SK-N-MC (cell line): ENCODE results near the gene RNF214.

Experiments used
- DNase-seq: peaks from one replicate; pipeline ENCODE4 v3.0.0-alpha.2; 2011; ENCODE audit warnings: low read depth, low spot score
- H3K27ac ChIP-seq: fragments of 200-600 bp; sonication (generic); 2 replicates; pipeline ENCODE4 v1.5.1; 2016; ENCODE audit warnings: mixed run types
- H3K36me3 ChIP-seq: fragments of 200-600 bp; sonication (generic); 2 replicates; pipeline ENCODE4 v1.6.1; 2017; ENCODE audit warnings: antibody characterized with exemption, low read length, mixed read lengths; ENCODE audit not compliant: insufficient read depth
- H3K4me3 ChIP-seq: fragments of 200-600 bp; sonication (generic); 2 replicates; pipeline ENCODE4 v1.5.1; 2016
- H3K9ac ChIP-seq: fragments of 200-600 bp; sonication (generic); 2 replicates; pipeline ENCODE4 v1.8.0; 2017; ENCODE audit warnings: mixed run types, mixed read lengths; ENCODE audit not compliant: insufficient read length
- H3K9me3 ChIP-seq: fragments of 200-600 bp; sonication (generic); 2 replicates; pipeline ENCODE4 v1.6.1; 2017; ENCODE audit warnings: low read depth, mild to moderate bottlenecking, antibody characterized with exemption, low read length, moderate library complexity, mixed read lengths
- EZH2 ChIP-seq: fragments of 200-600 bp; sonication (generic); IDR thresholded peaks from one replicate; pipeline ENCODE4 v1.6.1; 2017; ENCODE audit warnings: antibody characterized with exemption
- FOXP2 ChIP-seq: optimal IDR thresholded peaks from 2 replicates; pipeline ENCODE3; 2011; ENCODE audit warnings: mild to moderate bottlenecking, moderate library complexity; ENCODE audit not compliant: insufficient read depth; ENCODE audit errors: extremely low read length, control extremely low read depth
- POLR2AphosphoS5 ChIP-seq: IDR thresholded peaks from 2 replicates; pipeline ENCODE4 v1.6.1; 2012; ENCODE audit warnings: mild to moderate bottlenecking, low read depth, low read length, borderline replicate concordance

The RNF214 gene

DNA sequence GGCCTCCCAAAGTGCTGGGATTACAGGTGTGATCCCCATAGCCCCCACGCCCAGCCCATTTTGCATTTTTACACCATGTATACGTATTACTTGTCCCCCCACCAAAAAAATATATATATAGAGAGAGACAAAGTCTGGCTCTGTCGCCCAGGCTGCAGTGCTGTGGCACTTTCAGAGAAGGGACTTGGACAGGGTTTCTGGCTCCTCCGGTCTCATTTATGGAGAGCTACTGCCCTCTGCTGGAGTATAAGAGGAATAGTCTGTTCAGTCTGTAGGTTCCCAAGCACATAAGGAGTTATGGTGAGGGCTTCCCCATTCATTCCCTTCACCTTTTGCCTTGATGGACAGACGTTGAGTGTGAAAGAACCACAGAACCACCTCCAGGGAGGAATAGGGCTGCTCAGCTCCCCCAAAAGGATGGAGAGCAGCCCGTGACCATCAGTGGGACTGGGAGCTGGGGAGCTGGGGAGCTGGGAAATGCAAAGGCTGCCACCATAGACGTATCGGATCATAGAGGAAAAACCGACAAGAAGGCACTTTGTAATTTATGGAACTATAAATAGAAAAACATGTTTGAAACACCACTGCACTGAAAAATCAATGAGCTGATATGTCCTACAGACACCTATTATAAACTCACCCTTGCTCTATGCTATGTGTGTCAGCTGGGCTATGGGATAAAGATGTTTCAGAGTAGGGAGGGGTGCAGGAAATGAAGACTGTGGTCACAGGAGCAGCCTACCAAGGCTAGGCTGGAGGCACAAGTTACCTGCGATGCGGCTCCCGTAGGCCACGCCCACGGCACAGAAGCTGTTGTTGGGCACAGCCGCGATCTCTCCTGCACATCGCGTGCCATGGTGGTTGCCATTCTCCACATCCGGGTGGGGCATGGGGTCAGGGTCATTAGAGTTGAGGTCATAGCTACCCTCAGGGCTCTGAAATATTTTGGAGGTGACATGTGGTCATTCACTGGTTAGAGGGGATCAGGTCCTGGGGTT is 5.8 kb upstream of the RNF214 start:
- H3K9ac ChIP-seq, result no peak overlapping the region
- no peaks in the 10 kb centered on the region for H3K9me3 ChIP-seq
- H3K36me3 ChIP-seq, result peaks cover 3% of the 10 kb centered on the region; the same call in 1 of the 2 replicates
- peak; percentile 45 for DNase-seq
- H3K27ac ChIP-seq, result no peak overlapping the region
- H3K4me3 ChIP-seq, result no peak overlapping the region
- TF ChIP-seq EZH2 (no peak), POLR2AphosphoS5 (no peak), FOXP2 (no peak)

DNA sequence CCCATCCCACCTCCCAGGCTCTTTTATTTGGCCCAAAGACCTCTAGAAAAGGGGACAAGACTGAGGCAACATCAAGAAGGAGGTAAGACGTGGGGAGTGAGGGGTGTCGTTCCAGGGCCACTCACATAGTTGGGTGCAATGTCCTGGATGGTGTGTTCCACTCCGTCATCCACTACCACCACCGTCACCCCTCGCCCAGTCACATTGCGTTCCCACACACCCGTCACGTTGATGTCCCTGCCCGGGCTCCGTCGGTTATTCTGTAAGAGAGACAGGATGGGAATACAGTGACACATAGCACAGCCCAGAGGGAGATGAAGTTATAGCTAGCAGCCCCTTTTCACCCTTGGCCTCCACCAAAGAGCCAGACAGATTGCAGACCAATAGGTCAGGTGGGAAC is 4.4 kb upstream of the RNF214 start:
- Histone ChIP-seq H3K4me3 (no peak overlapping the region), H3K36me3 (peaks cover 3% of the 10 kb centered on the region; the same call in 1 of the 2 replicates), H3K9me3 (no peaks in the 10 kb centered on the region), H3K9ac (no peak overlapping the region), H3K27ac (no peak overlapping the region)
- TF ChIP-seq FOXP2, result no peak
- TF ChIP-seq EZH2, result no peak
- no peak for TF ChIP-seq POLR2AphosphoS5
- no peak for DNase-seq

DNA sequence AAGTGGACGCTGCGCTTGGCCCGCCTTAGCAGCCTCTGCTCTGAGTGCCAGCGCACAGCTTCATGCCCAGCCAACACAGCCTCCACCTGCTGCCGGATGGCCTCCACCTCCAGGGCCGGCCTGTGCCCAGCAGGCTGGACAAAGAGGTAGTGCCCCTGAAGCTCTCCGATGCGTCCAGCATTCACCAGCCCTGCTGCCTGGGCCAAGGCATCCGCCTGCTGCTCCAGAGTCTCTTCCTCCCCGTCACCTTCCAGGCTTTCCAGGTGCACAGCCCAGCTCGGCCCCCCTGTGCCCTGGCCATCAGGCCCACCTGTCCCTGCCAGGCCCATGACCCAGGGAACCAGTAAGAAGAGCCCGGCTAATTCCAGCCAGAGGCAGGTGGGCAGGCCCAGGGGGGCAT is 3.1 kb upstream of the RNF214 start:
- Histone ChIP-seq H3K9me3 (no peaks in the 10 kb centered on the region), H3K4me3 (no peak overlapping the region), H3K9ac (no peak overlapping the region), H3K36me3 (peaks cover 3% of the 10 kb centered on the region; the same call in 1 of the 2 replicates), H3K27ac (no peak overlapping the region)
- no peak for DNase-seq
- TF ChIP-seq FOXP2 (no peak), POLR2AphosphoS5 (no peak), EZH2 (no peak)

DNA sequence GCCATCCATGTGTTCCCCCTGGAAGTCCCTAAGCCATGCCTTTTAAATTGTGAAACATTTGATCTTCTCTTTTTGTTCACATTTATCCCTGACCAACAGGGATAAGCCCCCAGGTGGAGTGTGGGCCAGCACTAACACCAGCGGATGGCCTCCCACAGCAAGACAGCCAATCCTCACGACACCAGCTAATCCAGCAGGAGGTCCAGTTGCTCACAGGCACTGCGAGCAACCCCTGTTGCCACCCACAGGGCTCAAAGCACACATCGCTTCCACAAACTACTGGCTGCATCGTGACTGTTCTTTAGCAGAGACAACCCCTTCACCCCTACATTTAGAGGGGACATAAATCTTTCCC is 2.6 kb upstream of the RNF214 start:
- Histone ChIP-seq H3K36me3 (peaks cover 3% of the 10 kb centered on the region; the same call in 1 of the 2 replicates), H3K9me3 (no peaks in the 10 kb centered on the region), H3K27ac (no peak overlapping the region), H3K4me3 (no peak overlapping the region), H3K9ac (no peak overlapping the region)
- TF ChIP-seq FOXP2 (no peak), POLR2AphosphoS5 (no peak), EZH2 (no peak)
- no peak for DNase-seq

DNA sequence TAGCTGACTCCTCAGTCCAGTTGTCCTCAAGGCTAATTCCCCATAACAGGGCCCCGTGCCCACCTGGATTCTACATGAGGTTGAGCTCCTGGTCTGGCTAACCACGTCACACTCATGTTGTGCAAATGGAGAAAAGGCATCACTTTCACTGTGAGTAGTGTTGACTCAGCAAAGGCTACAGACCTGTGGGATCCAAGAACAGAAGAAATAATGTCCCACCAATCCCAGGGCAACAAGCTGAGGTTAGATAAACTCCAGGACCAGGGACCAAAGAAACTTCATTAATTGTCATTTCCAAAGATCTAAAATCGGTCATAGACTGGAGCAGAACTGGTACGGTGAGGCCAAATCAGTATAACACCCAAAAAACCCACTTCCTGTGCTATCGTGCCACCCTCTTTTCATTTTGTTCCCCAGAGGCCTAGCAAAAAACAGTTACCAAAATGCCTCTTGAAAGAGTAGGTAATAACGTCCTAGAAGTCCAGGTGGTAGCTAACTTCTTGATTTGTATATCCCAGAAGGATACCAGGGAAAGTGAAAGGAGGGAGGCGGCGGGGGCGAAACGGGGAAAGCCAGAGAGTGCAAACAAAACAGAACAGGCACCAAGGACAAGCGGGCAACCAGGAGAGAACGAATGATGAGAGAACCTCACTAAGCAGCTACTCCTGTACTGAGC is 2.0 kb upstream of the RNF214 start:
- H3K27ac ChIP-seq, result no peak overlapping the region
- H3K9ac ChIP-seq, result no peak overlapping the region
- peaks cover 3% of the 10 kb centered on the region; the same call in 1 of the 2 replicates for H3K36me3 ChIP-seq
- DNase-seq, result no peak
- H3K4me3 ChIP-seq, result no peak overlapping the region
- H3K9me3 ChIP-seq, result no peaks in the 10 kb centered on the region
- TF ChIP-seq POLR2AphosphoS5 (no peak), EZH2 (no peak), FOXP2 (no peak)

DNA sequence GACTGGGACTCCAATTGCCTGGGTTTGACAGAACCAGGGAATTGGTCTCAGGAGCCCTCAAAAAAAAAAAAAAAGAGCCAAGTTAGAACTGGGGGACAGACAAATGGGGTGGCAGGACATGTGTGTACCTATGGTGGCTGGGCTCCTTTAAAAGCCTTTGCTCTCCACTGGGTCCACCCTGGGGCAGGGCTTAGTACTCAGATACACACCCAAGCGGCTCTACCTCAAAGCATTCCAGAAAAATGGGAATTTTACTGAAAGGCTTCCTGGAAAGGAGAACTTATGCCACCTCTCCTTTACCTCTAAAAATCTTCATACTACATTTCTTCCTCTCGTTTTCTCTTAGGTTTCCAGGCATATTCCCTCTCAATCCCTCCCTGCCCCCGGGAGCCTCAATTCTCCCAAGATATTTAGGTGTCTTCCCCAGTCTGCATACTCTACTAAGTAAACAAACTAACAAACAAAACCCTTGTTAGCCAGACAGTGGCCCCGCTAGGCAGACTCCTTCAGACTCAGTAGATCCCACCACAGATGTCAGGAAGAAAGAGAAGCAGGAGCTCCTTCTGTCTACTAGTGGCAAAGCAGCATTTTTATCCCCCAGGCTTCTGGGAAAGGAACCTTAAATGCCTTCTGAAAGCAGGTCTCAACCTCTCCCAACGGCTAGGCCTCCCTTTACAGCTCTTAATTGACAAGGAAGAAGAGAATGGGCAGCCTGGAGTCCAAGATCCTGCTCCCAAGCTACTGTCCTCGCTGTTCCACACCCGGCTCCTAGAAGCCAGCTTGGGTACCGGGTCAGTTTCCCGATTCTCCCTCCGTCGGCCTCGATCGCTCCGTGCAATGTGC is 1.3 kb upstream of the RNF214 start:
- Histone ChIP-seq H3K9me3 (no peaks in the 10 kb centered on the region), H3K4me3 (peak overlapping the region; percentile 96), H3K9ac (peak overlapping the region; percentile 88), H3K36me3 (peaks cover 3% of the 10 kb centered on the region; the same call in 1 of the 2 replicates), H3K27ac (no peak overlapping the region)
- TF ChIP-seq EZH2 (no peak), FOXP2 (no peak), POLR2AphosphoS5 (no peak)
- DNase-seq, result no peak

DNA sequence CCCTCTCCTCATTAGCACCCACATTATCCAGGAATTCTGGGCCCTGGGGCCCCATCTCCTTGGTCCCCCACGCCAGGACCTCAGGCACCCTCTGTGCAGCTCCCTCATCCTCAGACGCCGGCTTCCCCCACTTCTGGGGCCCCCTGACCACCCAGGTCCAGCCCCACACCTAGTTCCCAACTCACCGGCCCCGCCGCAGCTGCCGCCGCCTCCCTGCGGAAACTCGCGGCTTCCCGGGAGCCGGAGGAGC is 704 bp upstream of the RNF214 start, which contains the start of gene PCSK7:
Gene PCSK7 (minus strand): TSS at position 232 of the 250 bp plus-strand sequence. CDS start 2,229 bp downstream, outside the sequence.
- peak within 1 kb of the TSS; percentile 88 for H3K9ac ChIP-seq
- H3K4me3 ChIP-seq, result peak within 1 kb of the TSS; percentile 96
- no peak for DNase-seq
- no peaks in the 10 kb centered on the region for H3K9me3 ChIP-seq
- H3K36me3 ChIP-seq, result peaks cover 3% of the 10 kb centered on the region; the same call in 1 of the 2 replicates
- TF ChIP-seq POLR2AphosphoS5 (peak; percentile 58; the same call in 1 of the 2 replicates), FOXP2 (no peak)
- no peak within 1 kb of the TSS for H3K27ac ChIP-seq

DNA sequence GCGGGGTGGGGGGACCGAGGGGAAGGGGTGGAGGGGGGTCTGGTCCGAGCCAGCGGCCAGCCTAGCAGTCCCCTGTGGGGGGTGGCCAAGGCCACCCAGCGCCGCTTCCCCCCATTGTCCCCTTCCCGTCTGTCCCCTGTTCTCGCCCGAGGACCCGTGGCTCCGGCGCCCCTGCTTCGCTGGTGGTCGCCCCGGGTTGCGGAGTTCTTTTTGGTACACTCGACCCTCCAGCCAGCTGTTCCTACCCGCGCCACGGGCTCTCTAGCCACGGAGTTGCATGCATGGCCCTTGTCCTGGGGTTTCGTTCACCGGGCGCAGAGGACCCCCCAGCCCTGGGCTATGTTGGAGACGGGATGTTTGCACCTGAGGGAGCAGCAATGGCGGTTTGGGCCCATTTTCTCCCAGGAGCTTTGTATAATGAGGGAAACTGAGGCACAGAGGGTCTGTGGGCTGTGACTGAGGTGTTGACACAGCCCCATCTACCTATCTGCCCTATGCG is 489 bp downstream of the RNF214 start:
- TF ChIP-seq POLR2AphosphoS5 (no peak), EZH2 (no peak), FOXP2 (no peak)
- H3K9me3 ChIP-seq, result no peaks in the 10 kb centered on the region
- H3K4me3 ChIP-seq, result peak overlapping the region; percentile 96
- peak overlapping the region; percentile 81 for H3K9ac ChIP-seq
- no peak overlapping the region for H3K27ac ChIP-seq
- H3K36me3 ChIP-seq, result no peaks in the 10 kb centered on the region; the same call in 1 of the 2 replicates
- no peak for DNase-seq
